GM12873 (cell line): ENCODE data around the gene SH3TC2.

Experiments
- CTCF ChIP-seq: IDR thresholded peaks from 2 replicates; pipeline ENCODE4 v1.5.1; 2012; ENCODE audit warnings: low read depth, mild to moderate bottlenecking, moderate library complexity, low read length, control low read depth; ENCODE audit not compliant: insufficient read depth; ENCODE audit errors: missing control alignments

The SH3TC2 gene

DNA sequence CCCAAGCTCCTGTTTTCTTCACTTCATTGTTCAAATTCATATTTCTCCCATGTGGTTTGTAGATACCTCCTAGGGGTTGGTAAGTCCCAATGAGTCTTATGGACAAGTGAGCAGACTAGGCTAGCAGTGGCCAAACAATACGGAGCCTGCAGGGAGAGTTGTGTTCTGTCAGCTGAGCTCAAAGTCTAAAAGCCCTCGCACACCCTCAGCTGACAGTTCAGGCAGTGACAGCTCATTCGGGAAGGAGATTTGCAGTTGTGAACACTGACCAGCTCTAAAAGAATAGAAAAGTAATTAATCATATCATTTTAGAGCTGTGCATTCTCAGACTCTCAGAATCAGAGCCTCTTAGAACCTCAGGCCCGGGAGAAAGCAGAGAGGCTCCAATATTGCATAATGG lies 95.1 kb downstream of the SH3TC2 start:
- no peak for TF ChIP-seq CTCF

DNA sequence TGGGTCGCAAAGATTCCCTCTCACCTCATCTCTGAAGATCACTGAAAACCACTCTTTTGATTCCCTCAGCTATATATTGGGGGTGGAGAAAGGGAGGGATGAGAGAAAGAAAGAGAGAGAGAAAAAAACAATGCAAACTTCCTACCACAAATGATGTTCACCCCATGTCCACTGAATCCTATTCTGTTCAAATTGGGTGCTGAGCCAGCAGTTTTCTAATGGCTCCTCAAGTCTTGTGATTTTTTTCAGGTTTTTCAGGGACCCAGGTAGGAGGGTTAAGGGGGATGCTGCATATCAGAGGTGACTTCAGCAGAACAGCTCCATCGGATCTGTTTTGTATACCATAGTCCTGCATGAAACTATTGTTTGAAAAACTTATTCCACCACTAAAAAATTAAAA lies 95.9 kb downstream of the SH3TC2 start:
- TF ChIP-seq CTCF: no peak

GRCh38 chr5:148966348-148966747 lies 96.5 kb downstream of the SH3TC2 start:
- TF ChIP-seq CTCF: no peak

- TF ChIP-seq CTCF: no peak
Observed at GRCh38 chr5:148965511-148966265, 97.2 kb downstream of the SH3TC2 start.

- TF ChIP-seq CTCF: no peak
Observed at GRCh38 chr5:148963664-148964063, 99.2 kb downstream of the SH3TC2 start.

- no peak for TF ChIP-seq CTCF
Observed at GRCh38 chr5:148962761-148963324, 100.0 kb downstream of the SH3TC2 start.

GRCh38 chr5:148962200-148962550 lies 100.7 kb downstream of the SH3TC2 start:
- no peak for TF ChIP-seq CTCF
